ENCODE results near the gene CFP.

CFP gene

GRCh38 chrX:47638816-47639215 is 9.1 kb upstream of the CFP start:
- no peak for DNase-seq (ENCODE audit: low read depth in 1 of 2, low spot score in 1 of 2)

DNA sequence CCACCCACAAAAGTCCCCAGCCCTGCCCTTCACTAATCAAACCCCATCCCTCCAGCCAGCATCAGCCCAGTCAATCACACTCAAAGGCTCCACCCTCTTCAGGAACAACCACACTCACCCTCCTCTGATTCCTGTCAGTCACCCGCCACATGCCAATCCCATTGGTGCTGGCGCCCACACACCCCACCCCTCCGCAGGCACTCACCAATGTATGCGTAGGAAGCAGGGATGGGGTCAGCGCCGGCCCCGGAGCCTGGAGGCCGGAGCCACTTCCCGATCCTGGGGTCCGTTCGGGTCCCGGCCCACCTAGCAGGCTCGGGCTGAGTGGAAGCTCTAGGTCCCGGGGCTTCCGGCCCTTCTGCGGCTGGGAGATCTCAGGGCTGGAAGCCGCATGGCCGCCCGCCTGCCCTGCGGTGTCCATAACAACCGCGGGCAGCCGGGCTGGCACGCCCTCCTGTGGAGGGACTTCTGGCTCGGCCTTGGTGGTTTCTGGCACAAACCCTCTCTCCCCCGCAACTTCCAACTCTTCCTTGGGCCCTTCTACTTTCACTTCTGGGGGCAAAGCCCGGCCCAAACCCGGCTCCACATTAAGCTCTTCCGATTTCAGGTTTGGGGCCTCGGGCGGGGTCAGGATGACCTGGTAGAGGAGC is 7.9 kb upstream of the CFP start:
- DNase-seq (ENCODE audit: low read depth in 1 of 2, low spot score in 1 of 2), result no peak

- no peak for DNase-seq (ENCODE audit: low read depth in 1 of 2, low spot score in 1 of 2)
These were observed 5.3 kb upstream of the CFP start for GRCh38 chrX:47634871-47635575.

DNA sequence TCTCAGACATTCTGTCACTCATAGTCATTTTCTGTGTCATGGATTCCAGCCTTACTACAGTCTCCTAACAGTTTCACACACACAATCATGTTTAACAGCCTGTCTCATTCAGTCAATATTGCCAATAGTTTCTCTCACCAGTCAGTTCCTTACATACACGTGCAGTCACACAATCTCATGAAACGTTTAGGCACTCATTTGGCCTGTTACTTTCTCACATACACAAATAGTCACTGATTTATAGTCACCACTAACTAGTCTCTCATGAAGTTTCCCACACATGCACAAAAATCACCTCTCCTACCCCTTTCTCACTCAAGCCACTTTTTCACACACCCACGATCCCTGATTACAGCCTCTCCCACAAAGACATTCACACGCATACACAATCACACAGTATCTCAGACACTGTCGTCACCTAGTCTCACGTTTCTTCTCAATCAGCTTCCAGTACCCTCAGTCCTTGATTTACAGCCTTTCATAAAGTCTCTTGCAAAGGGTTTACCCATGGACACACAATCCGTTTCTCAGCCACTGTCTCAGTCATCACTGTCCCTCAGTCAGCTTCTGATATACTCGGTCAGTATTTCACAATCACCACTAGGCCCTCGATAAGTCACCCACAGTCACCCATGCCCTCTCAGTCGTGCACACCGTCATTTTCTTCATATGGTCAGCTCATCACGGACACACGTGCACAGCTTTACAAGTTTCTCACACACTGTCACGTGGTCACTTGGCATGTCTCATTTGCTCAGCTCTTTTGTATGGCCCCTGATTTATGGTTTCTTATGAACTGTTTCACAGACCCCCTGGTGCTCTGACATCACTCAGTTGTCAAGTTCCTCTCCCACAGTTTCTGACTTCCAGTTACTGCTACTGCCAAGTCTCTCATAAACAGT is 4.2 kb upstream of the CFP start:
- DNase-seq (ENCODE audit: low read depth in 1 of 2, low spot score in 1 of 2), result no peak

- no peak for DNase-seq (ENCODE audit: low read depth in 1 of 2, low spot score in 1 of 2)
These were observed 2.9 kb upstream of the CFP start for GRCh38 chrX:47632666-47633065.

- DNase-seq (ENCODE audit: low read depth in 1 of 2, low spot score in 1 of 2), result no peak
These were observed 1.9 kb upstream of the CFP start for GRCh38 chrX:47631676-47632075.

DNA sequence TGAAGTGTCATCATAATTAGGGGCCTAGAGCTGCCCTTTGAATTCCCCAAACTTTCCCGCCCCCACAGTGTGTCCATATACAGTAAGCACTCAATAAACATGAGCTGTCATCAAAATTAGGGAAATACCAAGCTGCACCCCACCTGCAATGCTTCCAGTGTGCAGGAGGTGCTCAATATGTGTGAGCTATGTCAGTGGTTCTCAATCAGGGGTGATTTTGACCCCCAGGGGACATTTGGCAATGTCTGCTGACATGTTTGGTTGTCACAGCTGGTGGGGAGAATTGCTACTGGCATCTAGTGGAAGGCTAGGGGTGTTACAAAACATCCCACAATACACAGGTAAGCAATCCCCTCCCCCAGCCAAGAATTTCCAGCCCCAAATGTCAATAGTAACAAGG is 748 bp downstream of the CFP start:
- no peak for DNase-seq (ENCODE audit: low read depth in 1 of 2, low spot score in 1 of 2)

- DNase-seq (ENCODE audit: low read depth in 1 of 2, low spot score in 1 of 2), result no peak
These were observed 4.4 kb downstream of the CFP start for GRCh38 chrX:47625365-47625764.

- no peak for DNase-seq (ENCODE audit: low read depth in 1 of 2, low spot score in 1 of 2)
These were observed 6.1 kb downstream of the CFP start for GRCh38 chrX:47623540-47624027.

DNA sequence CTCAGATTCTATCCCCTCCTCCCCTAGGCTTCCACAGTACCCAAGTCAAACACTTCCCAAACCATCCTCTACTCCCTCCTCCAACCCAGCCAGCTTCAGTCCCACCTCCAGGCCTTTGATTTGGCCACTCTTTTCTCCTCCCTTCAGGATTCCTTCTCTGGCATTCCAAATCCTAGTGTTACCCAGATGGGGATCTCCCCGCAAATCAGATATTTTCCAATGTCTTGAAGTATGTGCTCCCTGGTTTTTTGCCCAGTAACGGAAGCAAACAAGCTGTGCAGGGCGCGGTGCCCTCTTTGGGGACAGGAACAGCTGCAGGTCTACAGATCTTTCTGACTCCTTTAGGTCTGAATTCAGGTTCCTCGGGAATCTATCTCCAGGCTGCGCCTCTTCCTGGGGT is 7.9 kb downstream of the CFP start:
- no peak for DNase-seq (ENCODE audit: low read depth in 1 of 2, low spot score in 1 of 2)

DNA sequence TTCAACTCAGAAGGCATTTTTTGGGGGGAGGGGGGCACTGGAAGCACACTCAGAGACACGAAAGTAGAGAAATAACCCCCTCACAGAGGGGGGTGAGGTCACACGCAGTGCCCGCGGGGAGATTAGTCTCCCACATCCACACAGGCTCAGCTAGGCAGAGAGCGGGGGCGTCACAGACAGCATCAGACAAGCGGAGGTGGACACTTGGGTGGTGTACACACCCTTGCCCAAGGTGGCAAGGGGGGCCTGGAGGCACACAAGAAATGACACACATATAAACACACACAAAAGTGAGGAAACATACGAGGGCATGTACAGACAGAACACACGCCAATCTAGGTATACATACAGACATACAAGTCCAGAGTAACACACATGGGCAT is 9.4 kb downstream of the CFP start:
- DNase-seq (ENCODE audit: low read depth in 1 of 2, low spot score in 1 of 2), result no peak

DNA sequence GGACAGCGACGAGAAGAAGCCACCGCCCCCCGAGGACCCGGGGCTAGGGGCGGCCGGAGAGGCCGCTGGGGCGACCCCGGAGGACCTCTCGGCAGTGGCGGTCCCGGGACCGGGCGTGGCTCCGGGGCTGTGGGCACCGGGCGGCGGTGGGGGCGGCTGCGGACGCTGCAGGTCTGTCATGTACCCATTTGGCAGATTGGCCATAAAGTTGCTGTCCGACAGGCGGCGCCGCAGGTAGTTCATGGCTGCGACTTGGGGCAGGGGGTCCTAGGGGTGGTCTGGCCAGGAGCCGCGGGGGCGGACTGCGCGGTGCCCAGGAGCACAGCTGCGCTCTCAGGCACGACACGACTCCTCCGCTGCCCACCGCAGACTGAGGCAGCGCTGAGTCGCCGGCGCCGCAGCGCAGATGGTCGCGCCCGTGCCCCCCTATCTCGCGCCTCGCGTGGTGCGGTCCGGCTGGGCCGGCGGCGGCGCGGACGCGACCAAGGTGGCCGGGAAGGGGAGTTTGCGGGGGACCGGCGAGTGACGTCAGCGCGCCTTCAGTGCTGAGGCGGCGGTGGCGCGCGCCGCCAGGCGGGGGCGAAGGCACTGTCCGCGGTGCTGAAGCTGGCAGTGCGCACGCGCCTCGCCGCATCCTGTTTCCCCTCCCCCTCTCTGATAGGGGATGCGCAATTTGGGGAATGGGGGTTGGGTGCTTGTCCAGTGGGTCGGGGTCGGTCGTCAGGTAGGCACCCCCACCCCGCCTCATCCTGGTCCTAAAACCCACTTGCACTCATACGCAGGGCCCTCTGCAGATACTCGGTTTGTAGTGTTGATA is 10.0 kb downstream of the CFP start, which contains the start of gene SYN1:
Gene SYN1 (minus strand): TSS at position 372 of the 817 bp plus-strand sequence. CDS start 129 bp downstream, at position 243.
- DNase-seq (ENCODE audit: low read depth in 1 of 2, low spot score in 1 of 2), result peak; percentile 55 to 59

DNA sequence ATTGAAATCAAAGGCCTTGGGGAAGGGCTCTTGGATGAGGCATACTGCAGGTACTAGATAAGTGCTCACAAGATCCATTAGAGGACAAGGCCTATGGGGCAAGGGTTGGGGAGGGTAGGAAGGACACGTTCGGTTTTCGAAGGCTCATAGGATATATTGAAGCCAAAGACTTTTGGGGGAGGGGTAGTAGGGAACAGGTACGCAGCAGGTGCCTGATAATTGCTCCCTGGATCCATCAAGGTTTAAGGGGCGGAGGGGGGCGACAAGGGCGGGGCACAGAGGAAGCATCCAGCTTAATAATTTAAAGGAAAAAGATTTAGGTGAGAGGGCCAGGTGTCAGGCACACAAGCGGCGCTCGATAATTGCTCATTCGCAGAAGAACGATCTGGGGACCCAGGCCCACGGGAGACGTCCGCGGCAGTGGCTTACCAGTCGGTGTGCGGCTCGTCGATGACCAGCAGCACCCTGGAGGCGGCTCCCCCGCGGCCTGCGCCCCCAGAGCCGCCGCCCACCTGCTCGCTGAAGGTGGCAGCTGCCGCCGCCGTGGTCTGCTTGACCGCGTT is 10.7 kb downstream of the CFP start:
- no peak for DNase-seq (ENCODE audit: low read depth in 1 of 2, low spot score in 1 of 2)

- no peak for DNase-seq (ENCODE audit: low read depth in 1 of 2, low spot score in 1 of 2)
These were observed 15.1 kb downstream of the CFP start for GRCh38 chrX:47614618-47615017.

DNA sequence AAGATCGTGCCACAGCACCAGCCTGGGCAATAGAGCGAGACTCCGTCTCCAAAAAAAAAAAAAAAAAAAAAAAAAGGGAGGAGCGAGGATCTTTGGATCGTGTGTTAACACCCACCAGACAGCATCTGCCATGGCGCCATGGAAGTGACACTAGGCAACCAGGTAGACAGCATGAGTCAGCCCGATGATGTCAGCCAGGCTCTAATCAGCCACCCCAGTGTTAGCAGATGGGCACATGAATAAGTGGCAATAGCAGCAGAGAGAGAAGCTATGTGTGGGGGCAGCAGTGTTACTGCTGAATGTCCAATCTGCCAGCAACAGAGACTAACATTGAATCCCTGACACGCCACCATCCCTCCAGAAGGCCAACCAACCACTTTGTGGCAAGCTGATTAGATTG is 16.6 kb downstream of the CFP start:
- DNase-seq (ENCODE audit: low read depth in 1 of 2, low spot score in 1 of 2), result no peak

GRCh38 chrX:47612418-47612817 is 17.3 kb downstream of the CFP start:
- DNase-seq (ENCODE audit: low read depth in 1 of 2, low spot score in 1 of 2), result no peak

GRCh38 chrX:47611926-47612325 is 17.8 kb downstream of the CFP start:
- DNase-seq (ENCODE audit: low read depth in 1 of 2, low spot score in 1 of 2), result no peak

DNA sequence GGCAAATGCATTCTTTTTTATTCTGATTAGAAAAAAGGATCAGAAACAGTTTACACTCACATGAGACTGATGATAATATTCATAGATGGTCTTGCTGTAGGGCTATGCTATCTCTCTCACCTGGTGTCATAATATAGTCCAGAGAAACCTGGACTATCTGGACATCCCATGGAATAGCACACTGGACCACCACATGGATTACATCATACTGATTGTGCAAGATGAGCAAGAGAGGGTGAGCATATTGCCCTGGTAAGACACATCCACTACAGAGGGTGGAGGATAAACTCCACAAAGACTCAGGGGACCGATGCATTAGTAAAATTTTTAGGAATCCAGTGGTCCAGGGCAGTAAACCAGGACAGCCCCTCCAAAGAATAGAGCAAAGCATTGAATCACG is 18.2 kb downstream of the CFP start:
- no peak for DNase-seq (ENCODE audit: low read depth in 1 of 2, low spot score in 1 of 2)

- no peak for DNase-seq (ENCODE audit: low read depth in 1 of 2, low spot score in 1 of 2)
These were observed 19.2 kb downstream of the CFP start for GRCh38 chrX:47610511-47610910.

GRCh38 chrX:47608130-47608810 is 21.5 kb downstream of the CFP start:
- DNase-seq (ENCODE audit: low read depth in 1 of 2, low spot score in 1 of 2), result no peak
